Stimulated activated CD8-positive, alpha-beta memory T cell treated with anti-CD3 and anti-CD28 coated beads, Interleukin-4, amount 100 ng/mL, for 1 hour (primary cell): ENCODE measurements around the gene SH3BP1.

Experiments
- DNase-seq, 2 donors: peaks; one replicate each; pipeline ENCODE4 v3.0.0-alpha.2; 2020; ENCODE audit warnings: low read depth in 2 of 2, low spot score in 1 of 2

SH3BP1 gene

GRCh38 chr22:37701141-37701786, 61.8 kb downstream of the SH3BP1 start:
- no peak for DNase-seq

GRCh38 chr22:37703906-37704305, 64.4 kb downstream of the SH3BP1 start:
- no peak for DNase-seq

GRCh38 chr22:37704645-37705044, 65.2 kb downstream of the SH3BP1 start:
- DNase-seq, result no peak

GRCh38 chr22:37705205-37705604, 65.7 kb downstream of the SH3BP1 start:
- no peak for DNase-seq
